HG03575 (cell line): ENCODE data around the gene ABLIM1.

Source experiments
- ATAC-seq: cut with Tn5 transposase; IDR thresholded peaks from one replicate; pipeline ENCODE4 v1.9.1; 2021; ENCODE audit not compliant: unreplicated experiment, insufficient number of reproducible peaks, low FRiP score; ENCODE audit errors: extremely low read depth

ABLIM1 gene

GRCh38 chr10:114603948-114604347 is 54.1 kb downstream of the ABLIM1 start:
- no peak for ATAC-seq

DNA sequence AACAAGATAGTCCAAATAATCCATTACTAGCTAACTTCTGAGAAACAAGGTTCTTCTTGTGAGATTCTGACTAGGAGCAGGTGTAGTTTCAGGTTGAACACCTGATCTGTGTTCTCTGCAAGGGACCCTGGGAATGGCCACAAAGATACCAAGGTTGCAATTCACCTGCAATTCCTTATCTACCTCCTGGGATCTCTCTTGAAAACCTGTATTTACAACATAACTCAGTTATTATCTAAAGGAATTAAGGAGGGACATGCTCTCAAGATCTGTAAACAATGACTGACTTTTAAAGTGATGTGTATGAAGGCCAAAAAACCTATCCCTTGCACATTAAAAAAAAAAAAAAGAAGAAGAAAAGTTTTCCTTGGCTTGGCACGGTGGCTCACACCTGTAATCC is 54.8 kb downstream of the ABLIM1 start:
- ATAC-seq, result no peak

GRCh38 chr10:114600057-114600456 is 58.0 kb downstream of the ABLIM1 start:
- ATAC-seq, result no peak

DNA sequence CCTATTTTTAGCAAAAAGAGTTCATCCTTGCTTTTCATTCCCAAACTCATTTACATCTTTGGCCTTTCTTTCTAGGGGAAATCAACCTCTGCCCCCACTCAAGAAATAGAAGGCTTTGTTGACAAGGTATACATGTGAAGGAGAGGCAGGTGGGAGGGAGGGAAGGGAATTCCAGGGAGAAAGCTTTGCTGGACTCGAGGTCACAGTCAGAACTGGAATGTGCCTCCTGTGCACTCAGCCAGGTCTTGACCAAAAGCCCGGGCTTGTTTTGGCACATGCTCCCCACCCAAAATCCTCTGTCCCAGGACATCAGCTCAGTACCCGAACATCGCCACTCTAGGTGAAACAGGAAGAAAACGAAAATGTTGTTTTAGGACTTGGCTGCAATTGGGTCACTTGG is 61.3 kb downstream of the ABLIM1 start:
- no peak for ATAC-seq

- ATAC-seq, result no peak
Observed at GRCh38 chr10:114593816-114594468, 64.1 kb downstream of the ABLIM1 start.

GRCh38 chr10:114593240-114593792 is 64.8 kb downstream of the ABLIM1 start:
- ATAC-seq, result no peak

DNA sequence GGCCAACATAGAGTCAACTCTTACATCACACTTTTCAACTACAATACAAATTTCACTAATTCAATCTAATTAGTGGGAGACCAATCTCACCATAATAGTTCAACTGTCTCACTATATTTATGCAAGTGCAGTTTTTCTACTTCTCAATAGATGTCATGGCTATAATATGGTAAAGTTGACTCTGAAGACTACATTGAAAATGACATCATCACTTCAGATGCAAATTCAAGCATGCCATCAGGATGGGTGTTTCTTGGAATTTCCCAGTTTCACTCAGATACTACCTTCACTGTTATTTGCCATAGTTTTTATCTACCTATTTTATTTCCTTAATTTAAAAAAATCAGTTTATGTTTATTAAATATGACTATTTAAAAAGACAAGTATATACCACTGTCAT is 67.1 kb downstream of the ABLIM1 start:
- no peak for ATAC-seq

- ATAC-seq, result no peak
Observed at GRCh38 chr10:114584419-114584818, 73.7 kb downstream of the ABLIM1 start.

GRCh38 chr10:114581071-114581470 is 77.0 kb downstream of the ABLIM1 start:
- no peak for ATAC-seq

DNA sequence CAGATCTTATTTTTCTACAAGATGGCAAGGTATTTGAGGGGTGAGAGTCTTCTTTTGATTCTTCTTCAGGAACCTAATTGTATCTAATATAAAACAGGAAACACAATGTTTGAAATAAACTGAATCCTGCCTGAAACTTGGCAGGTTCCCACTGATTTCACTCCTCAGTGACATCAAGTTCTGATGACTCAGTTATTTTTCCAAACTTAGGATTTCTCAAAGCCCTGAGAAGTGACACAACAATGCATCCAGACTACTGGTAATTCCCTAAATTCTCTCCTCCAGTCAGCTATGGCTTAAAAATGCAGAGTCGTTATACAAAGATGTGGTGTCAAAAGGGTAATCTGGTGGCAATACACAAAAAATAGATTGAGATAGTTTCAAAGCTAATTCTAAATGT is 80.9 kb downstream of the ABLIM1 start:
- no peak for ATAC-seq

- ATAC-seq, result no peak
Observed at GRCh38 chr10:114576716-114577115, 81.4 kb downstream of the ABLIM1 start.

GRCh38 chr10:114576132-114576487 is 82.0 kb downstream of the ABLIM1 start:
- ATAC-seq, result no peak

DNA sequence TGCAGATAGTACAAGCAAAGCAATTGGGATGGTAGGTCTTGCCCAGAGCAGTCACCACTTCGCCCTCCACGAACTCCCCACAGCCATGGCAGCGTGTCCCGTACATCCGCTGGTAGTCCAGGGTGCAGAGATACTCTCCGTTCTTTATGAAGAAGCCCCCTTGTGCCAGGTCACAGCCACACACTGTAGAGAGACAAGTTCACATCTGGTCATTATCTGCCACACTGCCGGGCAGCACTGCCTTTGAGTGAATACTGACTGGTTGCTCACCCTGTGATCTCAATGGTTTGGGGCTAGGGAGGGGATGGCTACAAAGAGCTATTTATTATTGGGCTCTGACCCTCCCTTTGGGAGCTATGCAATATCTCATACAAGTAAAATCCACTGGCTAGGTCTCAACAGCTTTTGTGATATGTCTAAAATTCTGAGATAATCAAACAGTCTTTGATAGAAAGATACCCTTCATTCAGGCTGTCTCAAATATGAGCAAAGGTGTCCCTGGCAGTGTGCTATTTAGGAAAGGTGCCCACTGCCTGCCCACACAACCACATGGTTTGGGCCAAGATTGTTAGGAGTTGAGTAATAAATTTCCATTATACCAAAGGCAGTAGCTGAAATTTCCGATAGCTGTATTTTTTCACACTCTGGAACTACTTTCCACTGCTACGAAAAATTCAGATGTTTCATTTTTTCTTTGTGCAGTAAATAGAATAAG is 82.5 kb downstream of the ABLIM1 start:
- ATAC-seq, result no peak

DNA sequence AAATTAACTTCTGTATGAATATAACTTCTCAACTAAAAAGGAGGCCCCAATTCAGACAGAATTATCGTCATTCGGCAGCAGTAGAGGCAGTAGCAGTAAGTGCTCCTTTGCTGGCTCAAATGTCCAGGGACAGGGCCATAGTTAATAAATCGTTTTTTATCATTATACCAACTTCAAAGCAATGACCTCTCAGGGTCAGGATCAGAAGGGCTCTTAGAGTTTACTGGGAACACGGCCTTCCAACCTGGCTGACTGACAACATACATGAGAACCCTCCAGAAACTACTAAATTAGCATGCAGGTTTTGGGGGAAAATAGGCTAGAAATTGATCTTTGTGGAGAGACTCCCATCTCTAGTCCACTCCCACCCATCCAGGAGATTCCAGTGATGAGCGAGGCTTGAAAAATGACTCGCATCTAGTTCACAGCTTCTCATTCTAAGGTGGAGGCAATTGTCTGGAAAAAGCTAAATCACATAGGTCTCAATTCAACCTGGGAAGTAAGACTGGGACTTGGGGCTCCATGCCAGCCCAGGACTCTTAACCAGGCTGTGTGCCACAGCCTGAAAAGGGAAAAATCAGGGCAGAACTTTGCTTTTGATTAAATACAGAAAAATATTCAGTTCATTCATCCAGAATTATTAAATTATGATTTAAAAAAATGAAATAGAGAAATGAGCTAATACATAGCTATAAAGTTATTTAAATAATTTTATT is 84.6 kb downstream of the ABLIM1 start:
- no peak for ATAC-seq

GRCh38 chr10:114571316-114571999 is 86.6 kb downstream of the ABLIM1 start:
- no peak for ATAC-seq

- no peak for ATAC-seq
Observed at GRCh38 chr10:114566064-114566463, 92.0 kb downstream of the ABLIM1 start.

GRCh38 chr10:114565066-114565465 is 93.0 kb downstream of the ABLIM1 start:
- no peak for ATAC-seq

- ATAC-seq, result no peak
Observed at GRCh38 chr10:114561008-114561523, 97.0 kb downstream of the ABLIM1 start.

DNA sequence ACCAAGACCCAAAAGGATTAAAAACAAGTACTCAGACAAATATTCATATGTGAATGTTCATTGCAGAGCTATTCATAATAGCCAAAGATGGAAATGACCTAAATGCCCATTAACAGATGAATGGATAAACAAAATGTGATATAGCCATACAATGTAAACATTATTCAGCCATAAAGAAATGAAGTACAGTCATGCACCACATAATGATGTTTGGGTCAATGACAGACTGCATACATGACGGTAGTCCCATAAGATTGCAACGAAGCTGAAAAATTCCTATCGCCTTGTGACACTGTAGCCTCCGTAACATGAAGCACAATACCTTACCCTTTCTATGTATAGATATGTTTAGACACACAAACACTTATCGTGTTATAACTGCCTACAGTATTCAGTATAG is 97.9 kb downstream of the ABLIM1 start:
- no peak for ATAC-seq
